T-helper 1 cell (primary cell): ENCODE measurements around the gene SOX6.

Experiments
- DNase-seq, 5 donors: peaks; one replicate each; pipeline ENCODE4 v3.0.0-alpha.2; 2012 to 2020

SOX6 gene

GRCh38 chr11:16313846-16314245, 42.5 kb downstream of the SOX6 start:
- DNase-seq, result no peak

- DNase-seq, result no peak
These were observed 44.0 kb downstream of the SOX6 start for GRCh38 chr11:16312233-16312765.

GRCh38 chr11:16311831-16312230, 44.5 kb downstream of the SOX6 start:
- DNase-seq, result no peak

- DNase-seq, result no peak
These were observed 45.4 kb downstream of the SOX6 start for GRCh38 chr11:16310943-16311342.

- no peak for DNase-seq
These were observed 47.1 kb downstream of the SOX6 start for GRCh38 chr11:16309226-16309625.

- no peak for DNase-seq
These were observed 54.9 kb downstream of the SOX6 start for GRCh38 chr11:16301462-16301861.

GRCh38 chr11:16299884-16300782, 56.2 kb downstream of the SOX6 start:
- DNase-seq, result no peak

GRCh38 chr11:16299390-16299789, 57.0 kb downstream of the SOX6 start:
- DNase-seq, result no peak

GRCh38 chr11:16297332-16297731, 59.0 kb downstream of the SOX6 start:
- DNase-seq, result no peak

- no peak for DNase-seq
These were observed 60.1 kb downstream of the SOX6 start for GRCh38 chr11:16296273-16296672.

- DNase-seq, result no peak
These were observed 60.8 kb downstream of the SOX6 start for GRCh38 chr11:16295592-16295991.

- DNase-seq, result no peak
These were observed 63.1 kb downstream of the SOX6 start for GRCh38 chr11:16293204-16293681.

GRCh38 chr11:16292167-16292859, 64.0 kb downstream of the SOX6 start:
- no peak for DNase-seq

- DNase-seq, result no peak
These were observed 64.6 kb downstream of the SOX6 start for GRCh38 chr11:16291729-16292128.

- no peak for DNase-seq
These were observed 66.8 kb downstream of the SOX6 start for GRCh38 chr11:16289541-16289940.

- no peak for DNase-seq
These were observed 68.6 kb downstream of the SOX6 start for GRCh38 chr11:16287630-16288280.

- DNase-seq, result no peak
These were observed 70.3 kb downstream of the SOX6 start for GRCh38 chr11:16286095-16286494.

- DNase-seq, result no peak
These were observed 76.1 kb downstream of the SOX6 start for GRCh38 chr11:16280256-16280682.

- DNase-seq, result no peak
These were observed 76.8 kb downstream of the SOX6 start for GRCh38 chr11:16279524-16279923.

- no peak for DNase-seq
These were observed 77.4 kb downstream of the SOX6 start for GRCh38 chr11:16278979-16279378.

- DNase-seq, result no peak
These were observed 78.1 kb downstream of the SOX6 start for GRCh38 chr11:16278273-16278672.

- DNase-seq, result no peak
These were observed 80.1 kb downstream of the SOX6 start for GRCh38 chr11:16276251-16276650.

GRCh38 chr11:16271258-16271657, 85.1 kb downstream of the SOX6 start:
- DNase-seq, result no peak
